Measurements from ENCODE around the gene DIRAS3.
A peak's percentile ranks its signal among the peaks of the same experiment; 100 is the strongest.
"Not testable (repeated sequence)": the region's sequence is repeated elsewhere in the genome, so short reads cannot be mapped to it uniquely, and the experiment has no call there.

Gene DIRAS3

DNA sequence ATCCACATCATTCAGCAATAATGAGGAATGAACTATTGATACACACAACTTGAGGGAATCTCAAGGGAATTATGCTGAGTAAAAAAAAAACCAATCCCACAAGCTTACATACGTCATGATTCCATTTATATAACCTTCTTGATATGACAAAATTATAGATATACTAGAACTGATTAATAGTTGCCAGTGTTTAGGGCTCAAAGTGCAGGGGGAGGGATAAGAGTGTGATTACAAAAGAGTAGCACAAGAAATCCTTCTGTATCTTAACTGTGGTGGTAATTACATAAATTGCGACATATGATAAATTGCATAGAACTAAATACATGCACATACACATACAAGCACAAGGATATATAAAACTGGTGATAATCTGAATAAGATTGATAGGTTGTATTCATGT is 13.5 kb downstream of the DIRAS3 start:
- in situ Hi-C loops (cut with HindIII; ENCODE audit: low pct_ligation_motif_present, low pct_unique_long_range_greater_than_20kb, low sequenced_read_pairs), result no loop called here
- no peak for DNase-seq

DNA sequence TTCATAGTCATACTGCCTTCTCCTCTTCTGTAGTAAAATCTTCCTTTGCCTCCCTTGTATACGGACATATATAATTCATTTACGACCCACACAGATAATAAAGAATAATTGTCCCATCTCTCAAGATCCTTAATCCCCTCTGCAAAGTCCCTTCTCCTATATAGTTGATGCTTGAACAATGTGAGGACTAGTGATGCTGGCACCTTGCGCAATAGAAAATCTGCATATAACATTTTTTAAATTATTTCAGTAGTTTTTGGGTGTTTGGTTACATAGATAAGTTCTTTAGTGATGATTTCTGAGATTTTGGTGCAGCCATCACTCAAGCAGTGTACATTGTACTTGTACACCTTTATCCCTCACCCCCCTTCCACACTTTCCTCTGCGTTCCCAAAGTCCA is 21.0 kb downstream of the DIRAS3 start:
- DNase-seq, result no peak
- in situ Hi-C loops (cut with HindIII; ENCODE audit: low pct_ligation_motif_present, low pct_unique_long_range_greater_than_20kb, low sequenced_read_pairs), result no loop called here

DNA sequence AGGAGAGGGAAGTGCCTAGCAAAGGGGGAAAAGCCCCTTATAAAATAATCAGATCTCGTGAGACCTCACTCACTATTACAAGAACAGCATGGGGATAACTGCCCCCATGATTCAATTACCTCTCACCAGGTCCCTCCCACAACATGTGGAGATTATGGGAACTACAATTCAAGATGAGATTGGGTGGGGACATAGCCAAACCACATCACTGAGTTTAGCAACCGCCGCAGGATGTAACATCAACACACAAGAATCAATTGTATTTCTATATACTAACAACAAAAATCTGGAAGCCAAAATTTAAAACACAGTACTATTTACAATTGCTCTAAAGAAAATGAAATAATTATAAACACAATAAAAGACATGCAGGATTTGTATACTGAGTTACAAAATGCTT is 21.9 kb downstream of the DIRAS3 start:
- no peak for DNase-seq
- in situ Hi-C loops (cut with HindIII; ENCODE audit: low pct_ligation_motif_present, low pct_unique_long_range_greater_than_20kb, low sequenced_read_pairs), result no loop called here

DNA sequence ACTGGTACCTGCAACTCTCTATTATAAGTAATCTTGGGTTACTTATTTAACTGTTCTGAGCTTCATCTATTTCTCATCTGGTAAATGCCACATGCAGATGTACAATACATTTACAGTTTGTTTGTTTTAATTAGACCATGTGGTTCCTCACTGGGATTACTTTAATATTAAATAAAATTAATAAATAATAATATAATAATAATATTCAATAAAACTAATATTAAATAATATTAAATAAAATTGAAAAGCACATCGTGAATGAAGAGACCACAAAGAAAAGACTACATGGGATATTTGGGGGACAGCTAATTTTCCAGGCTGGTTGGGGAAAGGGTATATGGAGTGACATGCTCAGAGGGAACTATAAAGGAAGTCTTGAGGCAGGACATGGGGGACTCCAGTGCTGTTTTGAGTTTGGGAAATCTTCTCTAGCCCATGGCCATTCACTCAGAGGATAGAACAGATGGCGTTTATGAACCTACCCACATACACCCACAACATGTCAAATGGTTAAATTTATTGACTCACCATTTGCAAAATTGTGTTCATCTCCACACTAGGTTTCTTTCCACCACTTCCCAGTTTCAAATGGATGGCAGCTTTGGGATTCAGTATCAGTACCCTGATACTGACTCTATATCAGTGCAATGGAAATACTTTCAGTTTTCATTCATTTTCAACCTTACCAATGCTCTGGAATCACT is 25.6 kb downstream of the DIRAS3 start:
- in situ Hi-C loops (cut with HindIII; ENCODE audit: low pct_ligation_motif_present, low pct_unique_long_range_greater_than_20kb, low sequenced_read_pairs), result no loop called here
- no peak for DNase-seq

DNA sequence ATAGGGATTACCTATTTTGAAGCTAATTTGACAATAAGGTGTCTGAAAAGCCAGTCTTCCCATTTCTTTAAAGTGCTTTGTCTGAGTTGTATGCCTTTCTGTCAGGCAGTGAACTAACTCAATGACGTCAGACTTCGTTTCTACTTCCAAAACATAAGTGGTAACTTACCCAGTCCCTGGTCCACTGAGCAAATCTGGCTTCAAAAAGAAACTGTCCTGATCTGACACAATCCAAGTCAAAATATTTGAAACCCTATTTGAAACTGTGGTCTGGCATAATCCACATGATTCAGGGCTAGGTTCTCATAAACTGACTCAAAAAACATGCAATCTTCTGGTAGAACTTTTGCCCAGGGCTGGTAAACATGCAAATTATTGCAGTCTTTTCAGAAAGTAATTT is 34.0 kb downstream of the DIRAS3 start:
- DNase-seq, result no peak
- in situ Hi-C loops (cut with HindIII; ENCODE audit: low pct_ligation_motif_present, low pct_unique_long_range_greater_than_20kb, low sequenced_read_pairs), result no loop called here

DNA sequence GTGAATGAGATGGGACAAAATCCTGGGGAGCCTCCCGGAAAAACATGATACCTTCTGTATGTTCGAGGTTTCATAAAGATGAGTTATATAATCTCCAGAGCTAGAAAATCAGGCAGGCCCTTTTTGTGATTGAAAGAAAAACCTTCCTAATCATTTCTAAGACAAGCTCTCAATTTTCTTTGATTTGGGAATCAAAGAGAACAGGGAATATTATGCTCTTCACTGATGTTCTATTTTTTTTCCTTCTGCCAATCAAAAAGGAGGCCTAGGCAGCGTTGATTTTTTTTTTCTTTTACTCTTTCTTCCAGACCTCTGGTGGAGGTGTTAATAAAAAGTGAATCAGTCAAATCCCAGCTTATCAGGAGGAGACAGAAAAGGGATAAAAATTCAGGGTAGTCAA is 34.5 kb downstream of the DIRAS3 start:
- no peak for DNase-seq
- in situ Hi-C loops (cut with HindIII; ENCODE audit: low pct_ligation_motif_present, low pct_unique_long_range_greater_than_20kb, low sequenced_read_pairs), result no loop called here

DNA sequence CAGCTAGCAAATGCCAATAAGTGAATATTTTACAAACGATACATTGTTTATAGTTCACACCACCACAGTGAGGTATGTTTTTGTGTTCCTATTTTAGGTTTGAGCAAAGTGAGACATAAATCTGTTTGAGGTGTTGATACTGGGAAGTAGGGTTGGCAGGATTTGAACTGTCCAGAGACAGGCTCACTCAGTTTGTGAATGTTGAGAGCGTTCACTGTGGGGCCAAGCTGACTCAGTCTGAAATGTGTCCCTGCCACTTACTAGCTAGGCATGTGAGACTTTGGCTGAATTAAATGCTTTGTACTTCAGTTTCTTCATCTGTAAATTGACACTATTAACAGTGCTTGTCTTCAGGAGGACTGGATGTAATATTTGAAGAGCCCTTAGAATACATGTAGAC is 35.1 kb downstream of the DIRAS3 start:
- in situ Hi-C loops (cut with HindIII; ENCODE audit: low pct_ligation_motif_present, low pct_unique_long_range_greater_than_20kb, low sequenced_read_pairs), result no loop called here
- no peak for DNase-seq

DNA sequence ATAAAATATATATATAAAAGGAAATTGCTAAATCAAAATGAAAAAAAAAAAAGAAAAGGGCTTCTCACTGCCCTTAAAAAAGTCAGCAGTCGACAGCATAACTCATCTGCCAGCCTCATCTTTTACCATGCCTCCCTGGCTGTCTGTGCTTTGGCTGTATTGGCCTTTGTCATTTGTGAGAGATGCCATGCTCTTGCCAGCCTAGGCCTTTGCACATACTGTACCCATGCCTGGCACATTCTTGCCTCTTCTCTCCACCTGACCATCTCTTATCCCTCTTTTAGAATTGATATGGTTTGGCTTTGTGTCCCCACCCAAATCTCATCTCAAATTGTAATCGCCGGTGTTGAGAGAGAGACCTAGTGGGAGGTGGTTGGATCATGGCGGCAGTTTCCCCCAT is 37.1 kb downstream of the DIRAS3 start:
- no peak for DNase-seq

DNA sequence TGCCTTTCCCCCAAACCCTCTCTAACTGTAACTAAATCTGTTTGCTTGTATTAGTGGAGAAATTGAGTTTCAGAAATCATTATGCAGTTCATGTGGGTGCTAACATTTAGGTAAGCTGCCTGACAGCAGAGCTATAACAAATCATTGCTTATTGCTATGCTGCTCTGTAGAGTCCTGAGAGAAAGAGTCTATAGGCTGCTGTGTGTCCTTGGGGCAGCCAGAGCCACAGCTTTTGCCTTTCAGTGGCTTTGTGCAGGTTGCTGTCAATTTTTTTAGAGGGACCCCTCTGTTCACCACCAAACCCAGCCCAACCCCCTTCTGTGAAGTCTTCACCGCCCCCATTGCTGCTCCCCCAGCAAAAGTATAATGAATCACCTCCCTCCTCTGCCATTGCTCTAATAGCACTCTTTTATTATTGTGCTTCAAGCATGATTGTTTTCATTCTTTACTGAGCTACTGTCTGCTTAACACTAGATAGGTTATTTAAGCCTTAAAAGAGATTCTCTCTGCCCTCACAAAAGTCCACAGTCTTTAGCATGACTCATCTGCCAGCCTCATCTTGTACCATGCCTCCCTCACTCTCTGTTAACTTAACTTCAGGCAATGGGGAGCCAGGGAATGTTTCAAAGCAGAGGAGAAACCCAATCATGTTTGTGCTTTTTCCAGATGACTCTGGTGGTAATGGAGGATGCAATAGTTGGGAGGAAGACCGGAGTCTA is 38.6 kb downstream of the DIRAS3 start:
- in situ Hi-C loops (cut with HindIII; ENCODE audit: low pct_ligation_motif_present, low pct_unique_long_range_greater_than_20kb, low sequenced_read_pairs), result no loop called here
- no peak for DNase-seq

More for the DNA sequence above, 37.1 kb downstream of the DIRAS3 start:
- in situ Hi-C loops (cut with HindIII; ENCODE audit: low pct_ligation_motif_present, low pct_unique_long_range_greater_than_20kb, low sequenced_read_pairs), result no loop called here

DNA sequence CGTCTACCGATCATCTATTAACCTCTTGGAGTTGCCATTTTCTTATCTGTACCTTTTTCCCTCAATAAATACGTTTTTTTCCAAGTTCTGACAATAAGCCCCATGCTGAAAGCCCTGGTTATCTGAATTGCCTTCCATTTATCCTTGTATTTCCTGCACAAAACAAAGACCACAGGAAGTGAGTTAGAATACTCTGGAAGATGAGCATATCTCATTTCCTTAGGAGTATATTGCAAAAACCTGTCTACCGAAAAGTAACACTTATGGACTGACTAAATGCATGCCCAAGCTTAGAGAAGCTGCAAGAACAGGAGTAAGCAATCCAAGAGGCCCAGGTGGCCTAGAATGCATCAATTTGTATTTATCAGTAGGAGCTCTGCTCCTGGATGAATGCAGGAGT is 39.9 kb downstream of the DIRAS3 start:
- DNase-seq, result no peak
- in situ Hi-C loops (cut with HindIII; ENCODE audit: low pct_ligation_motif_present, low pct_unique_long_range_greater_than_20kb, low sequenced_read_pairs), result no loop called here

DNA sequence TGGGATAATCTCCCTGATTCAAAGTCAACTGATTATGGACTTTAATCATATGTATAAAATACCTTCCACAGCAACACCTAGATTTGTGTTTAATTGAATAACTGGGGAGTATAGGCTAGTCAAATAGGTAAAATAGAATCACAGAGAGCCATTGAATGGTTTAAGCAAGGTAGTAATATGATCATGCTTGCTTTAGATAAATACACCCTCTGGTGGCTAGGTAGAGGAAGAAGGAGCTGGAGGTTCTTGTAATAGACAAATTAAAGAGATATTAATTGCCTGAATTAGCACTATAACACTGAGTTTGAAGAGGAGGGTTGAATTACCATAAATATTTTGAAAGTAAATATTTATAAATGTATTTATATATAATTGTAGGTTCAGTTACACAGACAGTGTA is 40.3 kb downstream of the DIRAS3 start:
- in situ Hi-C loops (cut with HindIII; ENCODE audit: low pct_ligation_motif_present, low pct_unique_long_range_greater_than_20kb, low sequenced_read_pairs), result no loop called here
- peak; percentile 35 for DNase-seq

DNA sequence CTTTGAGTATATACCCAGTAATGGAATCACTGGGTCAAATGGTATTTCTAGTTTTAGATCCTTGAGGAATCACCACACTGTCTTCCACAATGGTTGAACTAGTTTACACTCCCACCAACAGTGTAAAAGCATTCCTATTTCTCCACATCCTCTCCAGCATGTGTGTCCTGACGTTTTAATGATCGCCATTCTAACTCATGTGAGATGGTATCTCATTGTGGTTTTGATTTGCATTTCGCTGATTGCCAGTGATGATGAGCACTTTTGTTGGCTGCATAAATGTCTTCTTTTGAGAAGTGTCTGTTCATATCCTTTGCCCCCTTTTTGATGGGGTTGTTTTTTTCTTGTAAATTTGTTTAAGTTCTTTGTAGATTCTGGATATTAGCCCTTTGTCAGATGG is 46.8 kb downstream of the DIRAS3 start:
- DNase-seq; in situ Hi-C loops (cut with HindIII; ENCODE audit: low pct_ligation_motif_present, low pct_unique_long_range_greater_than_20kb, low sequenced_read_pairs): not testable (repeated sequence)

DNA sequence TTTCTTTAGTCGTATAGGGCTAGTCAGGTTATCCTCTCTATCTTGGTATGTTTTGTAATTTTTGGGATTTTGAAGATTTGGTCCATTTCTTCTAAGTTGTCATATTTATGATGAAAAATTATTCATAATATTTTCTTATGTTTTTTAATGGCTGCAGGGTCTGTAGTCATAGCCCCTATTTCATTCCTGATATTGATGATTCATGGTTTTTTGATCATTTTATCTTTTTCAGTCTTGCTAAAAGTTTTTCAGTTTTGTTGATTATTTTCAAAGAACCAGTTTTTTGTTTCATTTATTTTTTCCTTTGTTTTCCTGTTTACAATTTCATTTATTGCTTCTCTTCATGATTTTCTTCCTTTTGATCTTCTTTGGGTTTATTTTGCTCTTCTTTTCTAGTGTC is 50.2 kb downstream of the DIRAS3 start:
- in situ Hi-C loops (cut with HindIII; ENCODE audit: low pct_ligation_motif_present, low pct_unique_long_range_greater_than_20kb, low sequenced_read_pairs), result no loop called here

DNA sequence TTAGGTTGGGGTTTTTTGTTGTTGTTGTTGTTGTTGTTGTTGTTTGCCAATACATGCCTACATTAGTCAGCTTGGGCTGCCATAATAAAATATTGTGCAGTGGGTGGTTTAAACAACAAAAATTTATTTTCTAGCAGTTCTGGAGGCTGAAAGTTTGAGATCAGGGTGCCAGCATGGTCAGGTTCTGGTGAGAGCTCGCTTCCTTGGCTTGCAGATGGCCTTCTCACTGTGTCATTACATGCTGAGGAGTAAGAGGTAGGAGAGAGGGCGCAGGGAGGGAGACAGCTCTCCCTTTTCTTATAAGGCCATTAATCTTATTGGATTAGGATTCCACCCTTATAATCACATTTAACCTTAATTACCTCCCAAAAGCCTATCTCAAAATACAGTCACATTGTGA is 52.7 kb downstream of the DIRAS3 start:
- in situ Hi-C loops (cut with HindIII; ENCODE audit: low pct_ligation_motif_present, low pct_unique_long_range_greater_than_20kb, low sequenced_read_pairs), result no loop called here
- no peak for DNase-seq

More for the DNA sequence above, 50.2 kb downstream of the DIRAS3 start:
- no peak for DNase-seq
